Osteoblast (primary cell): ENCODE measurements around the gene TSPAN33. TPM values are rescaled to one million over a fixed set of nuclear protein-coding genes. Genes with fewer than 3 reads are reported as not detected.
A peak's percentile ranks its signal among the peaks of the same experiment; 100 is the strongest.

Source experiments
- DNase-seq: peaks from one replicate; pipeline ENCODE4 v3.0.0; 2011; ENCODE audit warnings: low spot score, mixed read lengths; ENCODE audit not compliant: insufficient read length; ENCODE audit errors: missing footprints
- H2AFZ ChIP-seq: 2 replicates; pipeline ENCODE4 v1.6.0; 2011; ENCODE audit warnings: mild to moderate bottlenecking, low read length
- H3K27ac ChIP-seq: 2 replicates; pipeline ENCODE4 v1.5.1; 2011; ENCODE audit warnings: mild to moderate bottlenecking, low read depth, low read length, moderate library complexity
- H3K27me3 ChIP-seq: 2 replicates; pipeline ENCODE4 v1.6.0; 2012; ENCODE audit warnings: mild to moderate bottlenecking, control low read depth, inconsistent platforms, low read length, moderate library complexity; ENCODE audit not compliant: insufficient read depth
- H3K36me3 ChIP-seq: 2 replicates; pipeline ENCODE4 v1.5.1; 2011; ENCODE audit warnings: mild to moderate bottlenecking, low read length, control low read depth, moderate library complexity; ENCODE audit not compliant: insufficient read depth
- H3K4me1 ChIP-seq: 2 replicates; pipeline ENCODE4 v1.5.1; 2011; ENCODE audit warnings: mild to moderate bottlenecking, low read length, control low read depth, moderate library complexity; ENCODE audit not compliant: insufficient read depth
- H3K4me2 ChIP-seq: 2 replicates; pipeline ENCODE4 v1.6.0; 2011; ENCODE audit warnings: mild to moderate bottlenecking, low read length; ENCODE audit not compliant: insufficient read depth
- H3K4me3 ChIP-seq: fragments of 200-600 bp; sonication (generic); 3 replicates; pipeline ENCODE4 v1.5.1; 2012; ENCODE audit warnings: mild to moderate bottlenecking, low read length, inconsistent platforms; ENCODE audit not compliant: insufficient read depth
- H3K79me2 ChIP-seq: 2 replicates; pipeline ENCODE4 v1.6.0; 2012; ENCODE audit warnings: mild to moderate bottlenecking, low read length, control low read depth, inconsistent platforms; ENCODE audit not compliant: insufficient read depth
- H3K9me3 ChIP-seq: 2 replicates; pipeline ENCODE4 v1.5.1; 2011; ENCODE audit warnings: low read depth, low read length, control low read depth
- H4K20me1 ChIP-seq: 2 replicates; pipeline ENCODE4 v1.6.0; 2012; ENCODE audit warnings: mild to moderate bottlenecking, low read length, control low read depth; ENCODE audit not compliant: insufficient read depth
- total RNA-seq: library from RNA; depleted of rRNA; stranded (reverse); fragments of >200 nt; gene quantifications from 2 replicates; pipeline ENCODE4 v1.2.3, GENCODE V29; 2012
- TF ChIP-seq, protein P1 (sequence below): IDR thresholded peaks from 2 replicates; pipeline ENCODE4 v1.5.1; 2011; ENCODE audit warnings: mild to moderate bottlenecking, low read depth, low read length, moderate library complexity; ENCODE audit errors: extremely low read depth

Gene TSPAN33
- total RNA-seq, 1 donor, result 0.36 TPM

DNA sequence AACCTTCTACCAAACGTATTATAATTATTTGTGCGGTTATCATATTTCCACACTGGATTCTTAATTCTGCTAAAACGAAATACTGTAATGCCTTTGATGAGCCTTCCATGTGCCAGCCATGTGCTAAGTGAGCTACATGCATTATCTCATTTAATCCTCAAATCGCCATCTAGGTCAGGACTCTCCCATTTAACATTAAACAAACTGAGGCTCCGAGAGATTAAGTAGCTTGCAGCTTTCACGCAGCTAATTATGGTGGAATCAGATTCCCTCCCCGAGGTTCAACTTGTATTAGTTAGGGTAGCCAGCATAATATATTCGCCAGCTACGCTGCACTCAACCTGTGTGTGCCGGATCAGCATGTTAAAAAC is 798 bp upstream of the TSPAN33 start:
- Histone ChIP-seq H2AFZ (no peak overlapping the region), H3K4me3 (no peak overlapping the region), H4K20me1 (no peaks in the 10 kb centered on the region), H3K27me3 (peaks cover 52% of the 10 kb centered on the region), H3K79me2 (no peaks in the 10 kb centered on the region), H3K36me3 (no peaks in the 10 kb centered on the region), H3K4me1 (peaks cover 7% of the 10 kb centered on the region), H3K9me3 (no peaks in the 10 kb centered on the region), H3K4me2 (peak overlapping the region; percentile 82), H3K27ac (no peak overlapping the region)
- TF ChIP-seq, protein P1, sequence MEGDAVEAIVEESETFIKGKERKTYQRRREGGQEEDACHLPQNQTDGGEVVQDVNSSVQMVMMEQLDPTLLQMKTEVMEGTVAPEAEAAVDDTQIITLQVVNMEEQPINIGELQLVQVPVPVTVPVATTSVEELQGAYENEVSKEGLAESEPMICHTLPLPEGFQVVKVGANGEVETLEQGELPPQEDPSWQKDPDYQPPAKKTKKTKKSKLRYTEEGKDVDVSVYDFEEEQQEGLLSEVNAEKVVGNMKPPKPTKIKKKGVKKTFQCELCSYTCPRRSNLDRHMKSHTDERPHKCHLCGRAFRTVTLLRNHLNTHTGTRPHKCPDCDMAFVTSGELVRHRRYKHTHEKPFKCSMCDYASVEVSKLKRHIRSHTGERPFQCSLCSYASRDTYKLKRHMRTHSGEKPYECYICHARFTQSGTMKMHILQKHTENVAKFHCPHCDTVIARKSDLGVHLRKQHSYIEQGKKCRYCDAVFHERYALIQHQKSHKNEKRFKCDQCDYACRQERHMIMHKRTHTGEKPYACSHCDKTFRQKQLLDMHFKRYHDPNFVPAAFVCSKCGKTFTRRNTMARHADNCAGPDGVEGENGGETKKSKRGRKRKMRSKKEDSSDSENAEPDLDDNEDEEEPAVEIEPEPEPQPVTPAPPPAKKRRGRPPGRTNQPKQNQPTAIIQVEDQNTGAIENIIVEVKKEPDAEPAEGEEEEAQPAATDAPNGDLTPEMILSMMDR, result no peak
- no peak for DNase-seq

DNA sequence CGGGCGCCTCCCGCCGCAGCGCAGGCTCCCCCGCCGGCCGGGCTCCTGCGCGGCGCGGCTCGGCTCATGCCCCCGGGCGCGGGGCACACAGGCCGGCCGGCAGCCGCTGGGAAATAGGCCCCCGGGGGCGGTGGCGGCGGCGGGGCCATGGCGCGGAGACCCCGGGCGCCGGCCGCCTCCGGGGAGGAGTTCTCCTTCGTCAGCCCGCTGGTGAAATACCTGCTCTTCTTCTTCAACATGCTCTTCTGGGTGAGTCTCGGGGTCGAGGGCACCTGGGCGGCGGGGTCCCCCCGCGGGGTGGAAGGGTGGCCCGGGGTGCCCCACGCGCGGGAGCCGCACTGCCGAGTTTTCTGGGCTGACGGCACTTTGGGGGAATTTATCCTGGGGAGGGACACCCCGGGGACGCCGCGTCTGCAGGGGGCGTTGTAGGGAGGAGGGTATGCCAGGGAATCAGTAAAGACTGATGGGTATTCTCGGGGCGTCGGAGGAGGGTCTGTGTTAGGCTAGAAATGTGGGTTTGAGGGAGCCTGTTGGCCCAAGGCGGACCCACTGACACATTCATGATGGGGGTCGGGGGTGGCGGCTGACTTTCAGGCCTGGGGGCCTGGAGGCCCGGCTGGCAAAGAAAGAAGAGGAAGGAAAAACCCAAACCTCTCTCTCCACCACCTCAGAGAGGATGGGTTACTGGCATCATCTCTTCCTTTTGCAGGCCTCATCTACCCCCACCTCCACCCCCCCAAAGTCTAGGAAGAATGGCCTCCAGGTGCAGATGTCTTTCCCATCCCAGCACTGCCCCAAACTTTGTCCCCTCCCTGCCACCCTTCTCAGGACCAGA is 544 bp downstream of the TSPAN33 start:
- DNase-seq, result no peak
- TF ChIP-seq, protein P1, result no peak

DNA sequence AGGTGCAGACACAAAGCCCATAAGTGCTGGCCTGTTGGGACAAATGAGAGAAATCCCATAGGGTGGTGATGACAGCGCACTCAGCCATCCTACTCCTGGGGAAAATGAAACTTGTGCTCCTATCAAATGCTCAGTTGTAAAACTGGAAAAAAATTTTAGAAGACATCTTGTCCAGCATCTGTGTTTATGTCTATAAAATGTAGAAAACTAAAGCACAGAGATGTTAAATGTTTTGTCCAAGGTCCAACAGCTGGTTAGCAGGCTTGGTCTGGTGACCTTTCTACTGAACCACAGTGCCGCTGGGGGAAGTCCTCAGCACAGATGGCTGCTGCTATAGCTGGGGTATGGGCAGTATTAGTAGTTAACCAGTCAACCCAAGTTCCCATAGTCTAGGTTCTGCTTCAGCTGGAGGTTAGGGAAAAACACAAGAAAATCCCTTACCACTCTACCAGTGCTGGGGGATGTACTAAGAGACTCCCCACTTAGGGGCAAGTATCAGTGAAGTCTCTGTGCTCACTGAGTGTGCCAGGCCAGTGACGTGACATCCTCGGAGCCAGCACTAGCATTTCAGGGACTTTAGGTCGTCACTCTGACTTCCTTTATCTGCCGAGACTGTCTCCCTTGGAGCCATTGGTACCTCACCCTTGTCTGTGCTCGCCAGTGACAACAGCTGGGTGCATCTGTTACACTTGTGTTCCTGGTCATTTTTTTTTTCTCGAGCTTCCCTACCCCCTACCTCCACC is 1.9 kb downstream of the TSPAN33 start:
- DNase-seq, result peak; percentile 73
- Histone ChIP-seq H3K4me1 (peaks cover 7% of the 10 kb centered on the region), H3K79me2 (no peaks in the 10 kb centered on the region), H3K36me3 (no peaks in the 10 kb centered on the region), H3K27me3 (peaks cover 72% of the 10 kb centered on the region), H3K4me2 (no peak overlapping the region), H3K27ac (no peak overlapping the region), H2AFZ (no peak overlapping the region), H3K4me3 (no peak overlapping the region), H4K20me1 (no peaks in the 10 kb centered on the region), H3K9me3 (no peaks in the 10 kb centered on the region)
- TF ChIP-seq, protein P1, result no peak

More for the DNA sequence above, 544 bp downstream of the TSPAN33 start:
- H3K79me2 ChIP-seq, result no peaks in the 10 kb centered on the region
- peaks cover 7% of the 10 kb centered on the region for H3K4me1 ChIP-seq
- H3K4me3 ChIP-seq, result peak overlapping the region; percentile 61
- no peaks in the 10 kb centered on the region for H3K9me3 ChIP-seq
- no peak overlapping the region for H2AFZ ChIP-seq
- H4K20me1 ChIP-seq, result no peaks in the 10 kb centered on the region
- peak overlapping the region; percentile 82 for H3K4me2 ChIP-seq
- peaks cover 59% of the 10 kb centered on the region for H3K27me3 ChIP-seq
- no peak overlapping the region for H3K27ac ChIP-seq
- H3K36me3 ChIP-seq, result no peaks in the 10 kb centered on the region

DNA sequence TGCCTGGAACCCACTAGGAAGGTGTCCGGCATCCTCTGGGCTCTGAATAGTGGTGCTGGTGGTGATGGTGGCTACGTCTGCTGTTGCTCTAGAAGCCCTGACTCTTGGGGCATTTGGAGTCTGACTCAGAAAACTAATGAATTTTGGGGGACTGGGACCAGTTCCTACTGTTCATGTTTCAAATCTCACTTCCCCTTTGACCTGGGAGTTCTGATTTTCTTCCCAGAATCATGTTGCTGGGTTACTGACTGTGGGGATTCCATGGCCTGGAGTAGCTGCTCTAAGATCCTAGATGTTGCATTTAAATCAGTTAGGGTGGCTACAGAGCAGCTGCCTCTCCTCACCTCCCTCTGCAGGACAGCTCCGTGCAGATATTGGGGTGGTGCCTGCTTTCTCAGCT is 3.2 kb downstream of the TSPAN33 start:
- no peak for DNase-seq
- H3K9me3 ChIP-seq, result no peaks in the 10 kb centered on the region
- no peak overlapping the region for H3K4me3 ChIP-seq
- H3K79me2 ChIP-seq, result no peaks in the 10 kb centered on the region
- no peak overlapping the region for H2AFZ ChIP-seq
- peaks cover 7% of the 10 kb centered on the region for H3K4me1 ChIP-seq
- no peak overlapping the region for H3K4me2 ChIP-seq
- TF ChIP-seq, protein P1, result no peak
- H3K27me3 ChIP-seq, result peaks cover 75% of the 10 kb centered on the region
- no peaks in the 10 kb centered on the region for H4K20me1 ChIP-seq
- no peaks in the 10 kb centered on the region for H3K36me3 ChIP-seq
- H3K27ac ChIP-seq, result no peak overlapping the region
